ENCODE results near the gene ZNRF3. TPM values are rescaled to one million over a fixed set of nuclear protein-coding genes. Genes with fewer than 3 reads are reported as not detected.
A peak's percentile ranks its signal among the peaks of the same experiment; 100 is the strongest.

Gene ZNRF3
- total and polyA plus RNA-seq, 11 donors = 1.8 to 9.2 (median 6.2) TPM

DNA sequence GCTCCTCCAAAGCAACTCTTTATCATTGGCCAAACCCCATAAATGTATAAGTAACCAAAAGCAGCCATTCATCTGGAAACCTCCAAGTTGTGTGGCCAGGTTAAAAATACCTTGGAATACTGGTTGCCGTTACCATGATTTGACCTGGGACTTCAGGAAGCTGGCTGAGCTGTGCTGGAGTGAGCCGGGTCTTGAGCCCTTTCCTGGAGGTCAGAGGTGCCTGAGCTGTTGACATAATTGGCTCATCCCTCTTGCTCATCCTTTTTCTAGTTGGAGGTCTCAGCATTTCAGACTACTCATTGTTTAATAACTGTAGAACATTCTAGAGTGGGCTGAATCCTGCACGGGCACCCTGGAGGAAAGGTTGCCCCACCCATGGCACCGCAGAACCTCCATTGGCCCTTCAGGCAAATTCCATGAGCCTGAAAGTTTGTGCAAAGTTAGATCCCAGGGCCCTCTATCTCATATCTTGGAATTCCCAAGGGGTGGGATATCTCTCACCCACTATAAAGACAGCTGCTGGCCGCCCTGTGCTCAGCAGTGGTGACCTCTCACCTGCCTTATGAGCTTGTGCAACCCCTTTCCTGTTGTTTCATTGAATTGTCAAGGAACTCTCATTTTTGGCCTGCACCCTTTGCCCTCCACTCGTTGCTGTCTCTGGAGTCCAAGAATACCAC, 101.2 kb downstream of the ZNRF3 start:
- no peaks in the 10 kb centered on the region for H3K27me3 ChIP-seq
- ATAC-seq (no peak), DNase-seq (no peak)
- TF ChIP-seq, protein P1, sequence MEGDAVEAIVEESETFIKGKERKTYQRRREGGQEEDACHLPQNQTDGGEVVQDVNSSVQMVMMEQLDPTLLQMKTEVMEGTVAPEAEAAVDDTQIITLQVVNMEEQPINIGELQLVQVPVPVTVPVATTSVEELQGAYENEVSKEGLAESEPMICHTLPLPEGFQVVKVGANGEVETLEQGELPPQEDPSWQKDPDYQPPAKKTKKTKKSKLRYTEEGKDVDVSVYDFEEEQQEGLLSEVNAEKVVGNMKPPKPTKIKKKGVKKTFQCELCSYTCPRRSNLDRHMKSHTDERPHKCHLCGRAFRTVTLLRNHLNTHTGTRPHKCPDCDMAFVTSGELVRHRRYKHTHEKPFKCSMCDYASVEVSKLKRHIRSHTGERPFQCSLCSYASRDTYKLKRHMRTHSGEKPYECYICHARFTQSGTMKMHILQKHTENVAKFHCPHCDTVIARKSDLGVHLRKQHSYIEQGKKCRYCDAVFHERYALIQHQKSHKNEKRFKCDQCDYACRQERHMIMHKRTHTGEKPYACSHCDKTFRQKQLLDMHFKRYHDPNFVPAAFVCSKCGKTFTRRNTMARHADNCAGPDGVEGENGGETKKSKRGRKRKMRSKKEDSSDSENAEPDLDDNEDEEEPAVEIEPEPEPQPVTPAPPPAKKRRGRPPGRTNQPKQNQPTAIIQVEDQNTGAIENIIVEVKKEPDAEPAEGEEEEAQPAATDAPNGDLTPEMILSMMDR (IDR thresholded peaks at IDR 0.05) = no peak
- TF ChIP-seq POLR2A (IDR thresholded peaks at IDR 0.05) = no peak
- peaks cover 0 to 14% (median 0%) of the 10 kb centered on the region in 9 donors for H3K36me3 ChIP-seq
- H3K9me3 ChIP-seq = peaks cover 0 to 8% (median 0%) of the 10 kb centered on the region in 12 donors
- no peak overlapping the region for H3K27ac ChIP-seq
- intact Hi-C loops (cut with DNase I) = no loop called here
- WGBS, 4 donors = 65 to 81% (median 74%) methylated on average over 6 of the region's 6 CpGs
- H3K4me1 ChIP-seq = peaks cover 0 to 14% (median 0%) of the 10 kb centered on the region in 12 donors
- no peak overlapping the region for H3K4me3 ChIP-seq

DNA sequence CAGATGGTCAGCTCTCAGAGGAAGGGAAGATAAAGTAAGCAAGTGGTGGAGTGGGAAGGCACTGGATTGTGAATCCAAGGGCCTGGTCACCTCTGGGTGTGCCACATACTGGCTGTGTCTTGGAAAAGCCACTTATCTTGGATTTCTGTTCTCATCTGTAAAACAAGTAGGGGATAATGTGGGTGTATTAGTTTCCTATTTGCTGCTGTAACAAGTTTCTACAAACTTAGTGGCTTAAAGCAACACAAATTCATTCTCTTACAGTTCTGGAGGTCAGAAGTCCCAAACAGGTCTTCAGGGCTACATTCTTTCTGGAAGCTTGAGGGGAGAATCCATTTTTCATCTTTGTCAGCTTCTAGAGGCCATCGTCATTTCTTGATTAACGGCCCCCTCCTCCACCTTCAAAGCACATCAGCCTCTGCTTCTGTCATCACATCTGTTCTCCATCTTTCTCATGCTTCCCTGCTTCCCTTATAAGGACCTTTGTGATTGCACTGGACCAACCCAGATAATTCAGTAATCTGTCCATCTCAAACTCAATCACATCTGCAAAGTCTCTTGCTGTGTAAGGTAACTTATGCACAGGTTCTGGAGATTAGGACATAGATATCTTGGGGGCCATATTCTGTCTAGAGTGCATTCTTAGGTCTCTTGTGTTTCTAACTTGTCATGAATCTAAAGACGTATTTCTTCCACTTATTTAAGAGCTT, 102.4 kb downstream of the ZNRF3 start:
- Histone ChIP-seq H3K27me3 (no peaks in the 10 kb centered on the region), H3K4me3 (no peak overlapping the region), H3K36me3 (peaks cover 0 to 14% (median 0%) of the 10 kb centered on the region in 9 donors), H3K27ac (no peak overlapping the region), H3K4me1 (peaks cover 0 to 14% (median 0%) of the 10 kb centered on the region in 12 donors), H3K9me3 (peaks cover 0 to 8% (median 0%) of the 10 kb centered on the region in 12 donors)
- 70 to 79% (median 75%) methylated on average over 3 of the region's 3 CpGs for WGBS, 4 donors
- DNase-seq = no peak
- TF ChIP-seq, protein P1 (IDR thresholded peaks at IDR 0.05) = no peak
- no peak for TF ChIP-seq POLR2A (IDR thresholded peaks at IDR 0.05)
- ATAC-seq = no peak
- intact Hi-C loops (cut with DNase I) = no loop called here

- Histone ChIP-seq H3K4me1 (peaks cover 0 to 14% (median 0%) of the 10 kb centered on the region in 12 donors), H3K27me3 (no peaks in the 10 kb centered on the region), H3K9me3 (peaks cover 0 to 8% (median 0%) of the 10 kb centered on the region in 12 donors), H3K27ac (no peak overlapping the region), H3K4me3 (no peak overlapping the region), H3K36me3 (peaks cover 0 to 14% (median 0%) of the 10 kb centered on the region in 9 donors)
- no peak for ATAC-seq
- intact Hi-C loops (cut with DNase I) = no loop called here
- TF ChIP-seq, protein P1 (IDR thresholded peaks at IDR 0.05) = no peak
- no peak for TF ChIP-seq POLR2A (IDR thresholded peaks at IDR 0.05)
- 86 to 89% (median 88%) methylated on average over 3 of the region's 3 CpGs for WGBS, 4 donors
- no peak for DNase-seq
Measured at GRCh38 chr22:28986366-28986765, 103.0 kb downstream of the ZNRF3 start.

GRCh38 chr22:28988457-28988856, 105.1 kb downstream of the ZNRF3 start:
- intact Hi-C loops (cut with DNase I) = no loop called here
- Histone ChIP-seq H3K27me3 (no peaks in the 10 kb centered on the region), H3K36me3 (peaks cover 0 to 14% (median 0%) of the 10 kb centered on the region in 9 donors), H3K4me1 (peaks cover 0 to 14% (median 0%) of the 10 kb centered on the region in 12 donors), H3K27ac (peak overlapping the region in 1 of 12 donors; percentile 6), H3K9me3 (peaks cover 0 to 8% (median 0%) of the 10 kb centered on the region in 12 donors), H3K4me3 (no peak overlapping the region)
- DNase-seq (no peak), ATAC-seq (no peak)
- no peak for TF ChIP-seq POLR2A (IDR thresholded peaks at IDR 0.05)
- TF ChIP-seq, protein P1 (IDR thresholded peaks at IDR 0.05) = no peak
- WGBS, 4 donors = 91 to 100% (median 95%) methylated on average over 4 of the region's 4 CpGs
